GM19240 (cell line): ENCODE measurements around the gene TENT5C.
A peak's percentile ranks its signal among the peaks of the same experiment; 100 is the strongest.

Experiments
- DNase-seq: peaks from one replicate; pipeline ENCODE4 v3.0.0; 2011; ENCODE audit warnings: low spot score; ENCODE audit not compliant: insufficient read length

The TENT5C gene

DNA sequence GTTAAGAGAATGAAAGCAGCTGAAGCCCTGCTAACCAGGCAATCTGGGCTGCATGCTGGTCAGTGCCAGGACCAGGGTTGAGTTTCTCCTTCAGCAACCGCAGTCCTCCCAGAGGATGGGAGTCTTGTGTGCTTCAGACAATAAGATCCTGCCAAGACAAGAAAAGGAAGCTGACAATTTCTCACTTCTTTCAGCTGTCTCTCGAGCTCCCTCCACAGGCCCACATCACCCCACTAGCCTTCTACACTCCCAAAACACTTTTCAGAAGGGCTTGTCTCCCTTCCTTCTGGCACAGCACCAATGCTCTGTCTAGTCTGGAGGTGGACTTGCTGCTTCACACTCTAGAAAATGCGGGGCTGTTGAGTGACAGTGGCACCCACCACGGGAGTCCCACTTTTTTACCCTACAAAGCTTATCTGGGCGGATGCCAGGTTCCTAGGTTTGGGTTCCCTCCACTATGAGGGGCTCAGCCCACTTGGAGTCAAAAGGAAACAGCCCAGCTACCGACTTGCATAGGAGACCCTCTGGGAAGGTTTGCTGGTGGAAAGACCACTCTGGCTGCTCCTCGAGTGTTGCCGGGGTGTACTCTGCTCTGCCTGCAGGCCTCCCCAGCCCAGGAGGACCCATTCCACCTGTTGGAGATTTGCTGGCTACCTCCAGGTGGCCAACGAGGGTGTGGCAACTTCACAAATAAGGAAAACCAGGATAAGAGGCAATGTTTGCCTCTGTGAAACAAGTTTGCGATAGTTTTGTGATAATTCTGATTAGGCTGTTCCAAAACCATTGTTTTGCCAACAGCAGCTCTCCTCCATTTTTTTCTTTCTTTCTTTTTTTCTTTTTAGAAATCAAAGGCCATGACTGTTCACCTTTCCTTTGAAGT is 68.9 kb downstream of the TENT5C start:
- DNase-seq: peak; percentile 56

GRCh38 chr1:117675907-117676430 is 70.1 kb downstream of the TENT5C start:
- no peak for DNase-seq

GRCh38 chr1:117676615-117677130 is 70.8 kb downstream of the TENT5C start:
- no peak for DNase-seq
